ENCODE data around the gene PFDN6. TPM values are rescaled to one million over a fixed set of nuclear protein-coding genes. Genes with fewer than 3 reads are reported as not detected.

The PFDN6 gene
- total RNA-seq, 4 donors from 2014 or later, result 23.6 to 39.8 (median 28.1) TPM; not detected in 1

- peaks cover 2 to 3% (median 2%) of the 10 kb centered on the region in 4 donors for H3K4me1 ChIP-seq
- intact Hi-C loops (cut with DNase I; ENCODE audit: low total_unique reads) (no loop called here), in situ Hi-C loops (cut with MboI; ENCODE audit: low pct_ligation_motif_present in 1 of 4, low pct_unique_long_range_greater_than_20kb in 1 of 4, low sequenced_read_pairs in 3 of 4) (no loop called here)
- TF ChIP-seq EP300 (IDR thresholded peaks at IDR 0.05; ENCODE audit: low read depth) (no peak), POLR2A (IDR thresholded peaks at IDR 0.05) (no peak), POLR2AphosphoS5 (IDR thresholded peaks at IDR 0.05) (no peak), CTCF (IDR thresholded peaks at IDR 0.05) (no peak)
- no peaks in the 10 kb centered on the region for H3K9me3 ChIP-seq
- no peaks in the 10 kb centered on the region for H3K36me3 ChIP-seq
- no peak for DNase-seq
- no peaks in the 10 kb centered on the region for H3K27me3 ChIP-seq
- no peak overlapping the region for H3K27ac ChIP-seq
- whole genome bisulfite sequencing, 2 donors (ENCODE audit: low coverage in 1 of 2), result 82% methylated on average over 5 of the region's 5 CpGs; no CpG with 5 or more reads in 1 of the 2 donors
- H3K4me3 ChIP-seq, result no peak overlapping the region
These were observed 39.7 kb downstream of the PFDN6 start for GRCh38 chr6:33329058-33329457.

- TF ChIP-seq CTCF (IDR thresholded peaks at IDR 0.05) (no peak), POLR2A (IDR thresholded peaks at IDR 0.05) (no peak), EP300 (IDR thresholded peaks at IDR 0.05; ENCODE audit: low read depth) (no peak), POLR2AphosphoS5 (IDR thresholded peaks at IDR 0.05) (no peak)
- intact Hi-C loops (cut with DNase I; ENCODE audit: low total_unique reads), result no loop called here
- WGBS, 2 donors (ENCODE audit: low coverage in 1 of 2), result 73 to 77% methylated on average over 9 to 10 of the region's 10 CpGs
- Histone ChIP-seq H3K27ac (no peak overlapping the region), H3K36me3 (no peaks in the 10 kb centered on the region), H3K27me3 (no peaks in the 10 kb centered on the region), H3K4me1 (no peaks in the 10 kb centered on the region), H3K4me3 (no peak overlapping the region), H3K9me3 (no peaks in the 10 kb centered on the region)
- in situ Hi-C loops (cut with MboI; ENCODE audit: low pct_ligation_motif_present in 1 of 4, low pct_unique_long_range_greater_than_20kb in 1 of 4, low sequenced_read_pairs in 3 of 4), result no loop called here
- no peak for DNase-seq
These were observed 41.3 kb downstream of the PFDN6 start for GRCh38 chr6:33330736-33331135.

GRCh38 chr6:33333666-33334065 is 44.3 kb downstream of the PFDN6 start:
- in situ Hi-C loops (cut with MboI; ENCODE audit: low pct_ligation_motif_present in 1 of 4, low pct_unique_long_range_greater_than_20kb in 1 of 4, low sequenced_read_pairs in 3 of 4) (no loop called here), intact Hi-C loops (cut with DNase I; ENCODE audit: low total_unique reads) (no loop called here)
- no peaks in the 10 kb centered on the region for H3K27me3 ChIP-seq
- no peaks in the 10 kb centered on the region for H3K9me3 ChIP-seq
- WGBS, 2 donors (ENCODE audit: low coverage in 1 of 2), result 92 to 93% methylated on average over 4 of the region's 4 CpGs
- no peaks in the 10 kb centered on the region for H3K36me3 ChIP-seq
- no peak overlapping the region for H3K27ac ChIP-seq
- DNase-seq, result no peak
- no peaks in the 10 kb centered on the region for H3K4me1 ChIP-seq
- no peak for TF ChIP-seq POLR2AphosphoS5 (IDR thresholded peaks at IDR 0.05)
- TF ChIP-seq POLR2A (IDR thresholded peaks at IDR 0.05), result no peak
- no peak for TF ChIP-seq CTCF (IDR thresholded peaks at IDR 0.05)
- no peak for TF ChIP-seq EP300 (IDR thresholded peaks at IDR 0.05; ENCODE audit: low read depth)
- no peak overlapping the region for H3K4me3 ChIP-seq

- H3K36me3 ChIP-seq, result no peaks in the 10 kb centered on the region
- DNase-seq, result no peak
- H3K4me3 ChIP-seq, result no peak overlapping the region
- H3K27ac ChIP-seq, result no peak overlapping the region
- H3K27me3 ChIP-seq, result no peaks in the 10 kb centered on the region
- TF ChIP-seq EP300 (IDR thresholded peaks at IDR 0.05; ENCODE audit: low read depth), result no peak
- TF ChIP-seq CTCF (IDR thresholded peaks at IDR 0.05), result no peak
- no peak for TF ChIP-seq POLR2A (IDR thresholded peaks at IDR 0.05)
- no peak for TF ChIP-seq POLR2AphosphoS5 (IDR thresholded peaks at IDR 0.05)
- H3K9me3 ChIP-seq, result no peaks in the 10 kb centered on the region
- WGBS, 2 donors (ENCODE audit: low coverage in 1 of 2), result 64 to 68% methylated on average over 4 of the region's 4 CpGs
- intact Hi-C loops (cut with DNase I; ENCODE audit: low total_unique reads), result no loop called here
- in situ Hi-C loops (cut with MboI; ENCODE audit: low pct_ligation_motif_present in 1 of 4, low pct_unique_long_range_greater_than_20kb in 1 of 4, low sequenced_read_pairs in 3 of 4), result no loop called here
- H3K4me1 ChIP-seq, result no peaks in the 10 kb centered on the region
These were observed 46.5 kb downstream of the PFDN6 start for GRCh38 chr6:33335916-33336315.
